ENCODE data around the gene TMEM106C.
"Not testable (repeated sequence)": the region's sequence is repeated elsewhere in the genome, so short reads cannot be mapped to it uniquely, and the experiment has no call there.

The TMEM106C gene

DNA sequence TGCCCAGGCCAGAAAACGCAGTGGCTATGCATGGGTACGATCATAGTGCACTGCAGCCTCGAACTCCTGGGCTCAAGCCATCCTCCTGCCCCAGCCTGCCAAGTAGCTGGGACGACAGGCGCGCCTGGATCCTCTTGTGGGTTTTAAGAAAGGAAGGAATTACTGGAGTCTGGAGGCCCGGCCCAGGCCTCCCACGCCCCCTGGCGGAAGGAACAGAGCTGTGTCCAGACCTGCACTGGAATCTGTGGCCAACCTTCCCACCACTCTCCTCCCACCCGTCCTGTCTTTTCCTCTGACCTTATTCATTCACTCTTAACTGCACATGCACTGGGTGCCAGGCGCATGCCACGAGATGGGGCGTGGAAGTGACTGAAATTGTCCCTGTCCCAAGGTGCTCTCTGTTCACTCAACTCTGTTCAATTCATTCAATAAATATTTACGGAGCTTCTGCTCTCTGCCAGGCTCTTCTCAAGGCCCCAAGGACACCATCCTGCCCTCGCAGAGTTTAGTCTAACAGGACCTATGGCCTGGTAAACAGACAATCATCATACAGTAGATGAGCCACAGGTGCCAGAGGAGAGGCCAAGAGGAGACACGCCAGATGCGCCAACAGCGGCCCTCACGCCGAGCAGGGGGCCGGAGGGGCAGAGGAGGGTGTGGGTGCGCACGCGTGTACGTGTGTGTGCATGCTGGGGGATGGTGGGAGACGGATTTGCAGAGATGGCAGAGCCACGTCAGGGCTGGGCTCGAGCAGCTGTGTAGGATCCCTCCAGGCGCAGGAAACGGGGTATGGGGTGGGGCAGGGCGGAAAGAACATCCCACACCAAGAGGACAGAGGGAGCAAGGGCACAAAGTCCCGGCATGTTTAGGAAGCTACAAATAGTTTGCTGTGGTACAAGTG is 13.7 kb upstream of the TMEM106C start:
- peak in 1 of 2 donors; percentile 11 for DNase-seq (ENCODE audit: low read depth in 2 of 2)

DNA sequence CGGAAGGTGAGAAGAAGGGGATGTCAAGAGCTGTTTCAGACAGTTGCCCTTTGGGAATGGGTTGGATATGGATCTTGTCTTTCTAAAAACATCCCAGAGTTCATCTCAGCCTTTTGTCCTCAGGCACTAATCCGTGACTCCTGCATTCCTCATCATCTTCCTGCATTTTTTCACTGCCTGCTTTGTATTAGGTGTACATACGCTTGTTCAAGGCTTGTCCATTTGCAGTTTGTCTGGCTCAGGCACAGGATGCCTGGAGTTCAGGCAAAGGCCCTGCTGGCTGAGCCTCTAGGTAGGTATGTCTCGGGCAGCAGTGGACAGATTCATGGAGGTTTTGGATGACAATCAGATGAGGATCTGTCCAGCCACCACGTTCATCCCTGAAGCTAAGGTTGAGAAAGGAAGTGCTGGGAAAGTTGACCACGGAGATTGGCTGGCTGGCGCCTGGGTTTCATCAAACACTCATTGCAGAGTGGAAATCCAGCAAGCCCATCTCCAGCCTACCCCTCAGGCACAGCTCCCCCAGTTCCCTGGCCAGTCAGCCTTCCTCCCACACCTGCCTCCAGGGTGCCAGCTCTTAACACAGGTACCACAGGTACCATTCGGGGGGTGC is 12.4 kb upstream of the TMEM106C start:
- no peak for DNase-seq (ENCODE audit: low read depth in 2 of 2)

DNA sequence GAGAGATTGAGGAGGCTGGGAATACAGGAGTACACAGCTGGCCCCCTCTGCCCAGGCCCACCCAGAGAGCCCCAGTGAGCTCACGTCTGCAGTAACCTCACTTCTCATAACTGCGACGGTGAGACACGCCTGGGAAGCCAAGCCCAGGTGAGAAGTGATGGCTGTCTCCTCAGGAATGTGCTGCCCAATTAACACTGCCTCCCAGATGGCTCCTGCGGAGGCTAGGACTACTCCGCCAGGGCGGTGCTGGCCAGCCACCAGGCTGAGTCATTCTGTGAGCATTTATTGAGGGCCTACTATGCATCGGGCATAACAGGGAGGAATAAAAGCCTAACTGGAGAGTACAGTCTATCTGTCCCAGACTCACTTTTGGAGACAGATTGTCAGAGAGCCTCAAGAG is 9.3 kb upstream of the TMEM106C start:
- DNase-seq (ENCODE audit: low read depth in 2 of 2), result no peak

DNA sequence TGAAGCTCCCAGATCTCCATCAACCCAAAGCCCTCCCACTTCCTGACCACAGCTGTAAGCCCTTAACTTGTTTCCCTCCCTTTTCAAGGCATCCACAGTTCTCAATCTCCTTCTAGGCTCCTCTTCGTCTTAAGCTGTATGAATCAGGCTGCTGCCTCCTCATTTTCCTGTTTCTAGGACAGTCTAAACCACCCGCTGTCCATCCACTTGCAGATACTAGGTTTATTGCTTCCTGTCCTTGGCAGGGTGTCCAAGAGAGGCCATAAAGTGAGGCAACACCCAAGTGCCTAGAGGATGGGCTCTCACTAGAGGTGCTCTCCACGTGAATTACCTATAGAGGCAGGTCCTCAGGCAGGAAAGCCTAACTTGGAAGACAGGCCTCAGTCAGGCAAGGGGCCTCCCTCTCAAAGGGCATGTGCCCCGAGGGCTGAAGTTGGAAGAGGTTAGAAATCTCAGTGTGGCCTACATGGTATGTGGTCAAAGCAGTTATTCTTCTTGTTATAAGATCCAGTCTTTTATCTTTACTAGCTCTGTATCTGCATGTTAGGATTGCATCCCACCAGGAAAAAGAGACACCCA is 8.8 kb upstream of the TMEM106C start:
- no peak for DNase-seq (ENCODE audit: low read depth in 2 of 2)

DNA sequence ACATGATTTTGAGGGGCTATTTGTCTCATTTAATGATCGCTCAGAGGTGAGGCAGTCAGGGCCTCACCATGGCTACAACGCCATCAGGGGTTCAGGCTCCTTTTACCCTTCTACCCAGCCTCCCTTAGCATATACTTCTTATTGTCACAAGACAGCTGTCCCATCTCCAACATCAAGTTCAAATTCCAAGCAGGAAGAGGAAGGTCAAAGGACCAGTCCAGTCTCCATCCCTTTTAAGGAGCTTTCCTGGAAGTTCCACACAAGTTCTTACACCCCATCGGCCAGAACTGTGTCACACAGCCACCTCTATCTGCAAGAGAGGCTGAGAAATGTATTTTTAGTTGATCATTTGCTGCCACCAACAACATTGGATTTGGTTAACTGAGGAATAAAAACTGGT is 8.3 kb upstream of the TMEM106C start:
- DNase-seq (ENCODE audit: low read depth in 2 of 2), result no peak

DNA sequence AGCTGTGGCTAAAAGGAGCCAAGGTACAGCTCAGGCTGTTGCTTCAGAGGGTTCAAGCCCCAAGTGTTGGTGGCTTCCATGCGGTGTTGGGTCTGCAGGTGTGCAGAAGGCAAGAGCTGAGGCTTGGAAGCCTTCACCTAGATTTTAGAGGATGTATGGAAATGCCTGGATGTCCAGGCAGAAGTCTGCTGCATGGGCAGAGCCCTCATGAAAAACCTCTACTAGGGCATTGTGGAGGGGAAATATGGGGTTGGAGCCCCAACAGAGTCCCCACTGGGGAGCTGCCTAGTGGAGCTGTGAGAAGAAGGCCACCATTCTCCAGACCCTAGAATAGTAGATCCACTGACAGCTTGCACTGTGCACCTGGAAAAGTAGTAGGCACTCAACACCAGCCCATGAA is 5.7 kb upstream of the TMEM106C start:
- not testable (repeated sequence) for DNase-seq (ENCODE audit: low read depth in 2 of 2)

DNA sequence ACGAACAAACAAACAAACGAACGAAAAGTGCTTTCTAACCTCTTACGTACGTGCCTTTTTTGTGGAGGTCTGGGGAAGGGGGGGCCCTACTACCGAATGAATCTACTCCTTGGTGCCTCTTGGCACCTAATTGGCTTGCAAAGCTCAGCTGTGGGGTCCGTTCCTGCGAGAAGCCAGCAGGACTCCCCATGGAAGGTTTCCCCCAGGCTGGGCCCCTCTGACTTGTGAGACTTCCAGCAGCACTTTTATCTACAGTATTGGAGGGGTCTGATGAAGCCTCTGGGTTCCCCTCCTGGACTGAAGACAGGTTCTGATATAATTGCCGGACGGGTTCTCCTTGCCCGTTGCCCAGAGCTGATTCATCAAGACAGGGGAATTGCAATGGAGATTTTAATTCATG is 1.2 kb upstream of the TMEM106C start:
- DNase-seq (ENCODE audit: low read depth in 2 of 2), result no peak

DNA sequence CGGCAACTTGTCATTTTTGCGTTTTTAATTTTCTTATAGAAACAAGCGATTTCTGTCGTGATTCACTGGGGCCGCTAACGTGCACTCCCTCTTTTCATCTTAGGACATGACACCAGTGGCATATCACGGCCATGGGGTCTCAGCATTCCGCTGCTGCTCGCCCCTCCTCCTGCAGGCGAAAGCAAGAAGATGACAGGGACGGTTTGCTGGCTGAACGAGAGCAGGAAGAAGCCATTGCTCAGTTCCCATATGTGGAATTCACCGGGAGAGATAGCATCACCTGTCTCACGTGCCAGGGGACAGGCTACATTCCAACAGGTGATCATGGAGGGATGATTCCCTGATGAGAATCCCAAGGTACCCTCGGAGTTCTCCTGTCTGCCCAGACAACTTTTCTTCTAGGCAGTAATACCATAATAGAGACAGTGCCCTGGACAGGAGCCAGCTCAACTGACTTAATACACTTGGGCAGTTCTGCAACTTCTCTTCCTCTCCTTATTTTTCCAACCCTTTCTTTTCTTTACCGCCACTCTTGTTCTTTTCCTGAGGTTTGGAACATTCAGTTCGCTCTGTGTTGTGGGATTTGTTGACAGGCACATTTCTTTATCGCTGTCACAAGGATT is 821 bp downstream of the TMEM106C start:
- DNase-seq (ENCODE audit: low read depth in 2 of 2), result no peak

DNA sequence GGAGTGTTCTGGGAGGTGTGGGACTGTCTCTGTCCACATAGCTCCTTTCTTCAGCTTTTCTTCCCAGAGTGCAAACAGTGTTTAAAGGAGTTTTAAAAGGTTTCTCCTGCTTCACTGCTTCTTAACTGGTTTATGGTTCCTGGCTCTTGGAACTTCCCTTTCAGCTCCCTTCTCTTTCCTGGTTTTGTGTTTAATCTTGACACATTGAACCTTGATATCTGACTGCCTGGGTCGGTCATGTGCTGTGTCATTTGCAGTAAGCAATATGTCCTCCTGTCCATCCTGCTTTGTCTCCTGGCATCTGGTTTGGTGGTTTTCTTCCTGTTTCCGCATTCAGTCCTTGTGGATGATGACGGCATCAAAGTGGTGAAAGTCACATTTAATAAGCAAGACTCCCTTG is 2.2 kb downstream of the TMEM106C start:
- DNase-seq (ENCODE audit: low read depth in 2 of 2), result no peak

DNA sequence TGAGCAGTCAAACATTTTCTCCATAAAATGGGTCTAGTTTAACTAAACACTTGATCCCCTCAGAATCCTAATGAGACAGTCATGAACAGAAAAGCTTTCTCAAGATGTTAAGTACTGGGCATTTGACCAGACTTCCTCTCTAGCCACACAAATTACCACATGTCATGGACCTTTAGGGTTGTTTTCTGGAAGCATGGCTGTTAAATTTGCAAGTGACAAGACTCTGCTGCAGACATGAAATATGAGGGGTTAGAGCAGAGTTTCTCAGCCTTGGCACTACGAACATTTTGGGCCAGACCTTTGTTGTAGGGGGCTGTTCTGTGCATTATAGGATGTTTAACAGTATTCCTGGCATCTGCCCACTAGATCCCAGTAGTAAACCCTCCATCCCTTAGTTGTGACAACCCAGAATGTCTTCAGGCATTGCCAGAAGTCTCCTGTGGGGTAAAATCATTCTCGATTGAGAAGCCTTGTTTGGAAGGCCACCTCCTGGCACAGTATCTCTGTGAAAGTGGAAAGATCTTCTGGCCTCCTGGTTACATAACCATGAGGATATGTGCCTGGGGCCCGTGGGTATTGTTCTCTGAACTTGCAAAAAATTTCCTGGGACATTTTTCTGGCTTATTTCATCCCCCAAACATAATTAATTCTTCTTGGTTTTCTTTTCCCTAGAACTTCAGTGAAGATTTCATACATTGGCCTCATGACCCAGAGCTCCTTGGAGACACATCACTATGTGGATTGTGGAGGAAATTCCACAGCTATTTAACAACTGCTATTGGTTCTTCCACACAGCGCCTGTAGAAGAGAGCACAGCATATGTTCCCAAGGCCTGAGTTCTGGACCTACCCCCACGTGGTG is 4.3 kb downstream of the TMEM106C start:
- DNase-seq (ENCODE audit: low read depth in 2 of 2), result no peak

DNA sequence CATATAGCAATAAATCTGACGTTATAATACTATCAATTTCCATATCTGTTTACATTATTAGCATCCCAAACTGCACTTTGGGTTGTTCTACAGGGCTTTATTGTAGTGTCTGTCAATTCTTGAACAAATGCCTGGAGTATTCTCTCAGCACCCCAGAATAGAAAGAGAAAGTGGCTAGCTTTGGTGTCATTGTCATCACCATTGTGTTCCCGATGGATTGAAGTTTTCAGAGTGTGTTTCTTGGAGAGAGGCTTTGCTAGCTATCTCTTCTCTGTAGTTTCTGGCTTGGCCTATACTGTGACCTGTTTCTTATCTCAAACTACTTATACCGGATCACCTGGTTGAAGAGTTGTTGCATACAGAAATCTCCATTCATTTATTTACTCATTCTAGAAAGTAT is 6.4 kb downstream of the TMEM106C start:
- DNase-seq (ENCODE audit: low read depth in 2 of 2), result no peak

DNA sequence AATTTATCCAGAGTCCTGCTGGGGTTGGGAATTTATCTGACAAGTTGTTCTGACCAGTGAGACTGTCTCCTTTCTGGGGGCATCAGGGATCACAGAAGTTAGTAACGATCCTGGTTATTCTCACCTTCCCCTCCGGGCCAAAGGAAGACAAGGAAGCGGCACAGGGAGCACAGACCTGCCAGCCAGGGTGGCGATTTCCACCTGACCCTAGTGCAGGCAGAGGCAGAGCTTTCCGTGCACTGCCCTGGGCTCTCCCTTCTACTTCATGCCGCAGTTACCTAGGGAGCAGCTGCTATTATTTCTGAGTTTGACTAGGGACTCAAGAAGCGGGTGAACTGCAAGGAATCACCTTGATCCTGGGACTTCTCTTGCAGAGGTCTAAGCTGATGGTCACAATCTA is 7.4 kb downstream of the TMEM106C start:
- no peak for DNase-seq (ENCODE audit: low read depth in 2 of 2)

DNA sequence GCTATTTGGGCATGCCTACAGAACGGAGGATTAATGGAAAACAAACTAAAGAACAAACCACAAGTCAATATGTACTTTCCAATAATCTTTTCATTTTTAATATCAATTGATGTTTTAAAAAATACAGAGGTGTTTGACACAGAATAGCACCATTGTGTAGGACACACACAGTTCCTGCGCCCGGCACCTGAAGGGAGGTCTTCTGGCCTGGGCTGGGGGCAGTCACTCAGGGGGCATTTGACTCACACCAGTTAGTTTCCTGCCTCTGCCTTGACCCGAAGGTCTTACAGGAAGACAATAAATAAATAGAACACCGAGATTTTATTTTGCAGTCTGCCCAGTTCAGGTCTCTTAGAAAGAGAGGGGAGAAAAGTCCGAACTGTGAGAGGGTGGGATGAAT is 9.5 kb downstream of the TMEM106C start:
- DNase-seq (ENCODE audit: low read depth in 2 of 2), result no peak

DNA sequence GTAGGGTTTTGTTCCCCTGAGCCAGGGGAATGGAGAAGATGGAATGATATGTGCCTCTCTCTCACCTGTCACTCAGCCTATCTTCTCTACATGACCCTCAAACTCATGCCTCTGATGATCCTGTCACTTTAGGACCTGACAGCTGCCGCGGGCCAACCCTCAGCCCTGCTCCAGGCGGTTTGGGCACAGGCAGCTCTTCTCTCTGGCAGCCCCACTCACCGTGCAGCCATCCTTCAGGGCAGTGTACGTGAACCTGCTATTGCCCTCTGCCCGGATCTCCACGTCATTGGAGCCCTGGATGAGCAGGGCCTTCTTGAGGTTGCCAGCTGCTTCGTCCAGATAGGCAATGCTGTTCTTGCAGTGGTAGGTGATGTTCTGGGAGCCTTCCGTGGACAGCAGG is 10.5 kb downstream of the TMEM106C start:
- no peak for DNase-seq (ENCODE audit: low read depth in 2 of 2)

DNA sequence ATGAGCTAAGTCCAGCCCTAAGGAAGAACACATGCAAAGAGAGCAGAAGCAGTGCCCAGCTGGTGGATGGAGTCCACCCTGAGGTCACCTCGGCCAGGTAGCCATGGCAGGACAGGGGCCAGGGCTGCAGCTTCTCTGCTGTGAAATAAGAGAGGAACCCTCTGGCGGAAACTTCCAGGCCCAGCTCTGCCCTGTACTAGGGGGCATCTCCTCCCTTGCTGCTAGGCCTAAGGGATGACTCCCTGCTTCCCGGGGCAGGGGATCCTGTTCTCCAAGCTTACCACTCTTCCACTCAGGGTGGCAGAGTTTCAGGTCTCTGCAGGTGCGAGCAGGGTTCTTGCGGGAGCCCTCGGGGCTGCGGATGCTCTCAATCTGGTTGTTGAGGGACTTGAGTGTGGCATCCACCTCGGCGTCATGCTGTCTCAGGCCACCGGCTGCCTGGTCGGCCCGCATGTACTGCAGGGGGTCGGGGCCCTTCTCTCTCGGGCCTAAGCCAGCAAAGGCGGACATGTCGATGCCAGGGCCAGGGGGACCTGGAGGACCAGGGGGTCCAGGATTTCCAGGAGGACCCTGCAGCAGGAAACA is 11.7 kb downstream of the TMEM106C start:
- DNase-seq (ENCODE audit: low read depth in 2 of 2), result no peak

DNA sequence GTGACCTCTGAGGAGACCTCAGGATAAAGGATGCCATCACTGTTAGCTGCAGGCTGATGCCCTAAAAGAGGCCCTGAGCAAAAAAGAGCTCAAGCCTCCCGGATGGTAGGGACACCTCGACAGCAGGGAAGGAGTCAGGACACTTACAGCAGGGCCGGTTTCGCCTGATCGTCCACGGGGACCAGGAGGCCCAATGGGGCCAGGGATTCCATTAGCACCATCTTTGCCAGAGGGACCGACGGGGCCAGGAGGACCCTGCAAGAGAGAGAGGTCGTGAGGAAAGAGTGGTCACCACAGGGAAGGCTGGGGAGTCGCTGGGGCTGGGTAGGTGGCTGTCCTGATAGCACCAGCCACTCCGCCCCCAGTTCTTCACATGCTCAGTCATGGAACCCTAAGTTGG is 12.4 kb downstream of the TMEM106C start:
- DNase-seq (ENCODE audit: low read depth in 2 of 2), result no peak

DNA sequence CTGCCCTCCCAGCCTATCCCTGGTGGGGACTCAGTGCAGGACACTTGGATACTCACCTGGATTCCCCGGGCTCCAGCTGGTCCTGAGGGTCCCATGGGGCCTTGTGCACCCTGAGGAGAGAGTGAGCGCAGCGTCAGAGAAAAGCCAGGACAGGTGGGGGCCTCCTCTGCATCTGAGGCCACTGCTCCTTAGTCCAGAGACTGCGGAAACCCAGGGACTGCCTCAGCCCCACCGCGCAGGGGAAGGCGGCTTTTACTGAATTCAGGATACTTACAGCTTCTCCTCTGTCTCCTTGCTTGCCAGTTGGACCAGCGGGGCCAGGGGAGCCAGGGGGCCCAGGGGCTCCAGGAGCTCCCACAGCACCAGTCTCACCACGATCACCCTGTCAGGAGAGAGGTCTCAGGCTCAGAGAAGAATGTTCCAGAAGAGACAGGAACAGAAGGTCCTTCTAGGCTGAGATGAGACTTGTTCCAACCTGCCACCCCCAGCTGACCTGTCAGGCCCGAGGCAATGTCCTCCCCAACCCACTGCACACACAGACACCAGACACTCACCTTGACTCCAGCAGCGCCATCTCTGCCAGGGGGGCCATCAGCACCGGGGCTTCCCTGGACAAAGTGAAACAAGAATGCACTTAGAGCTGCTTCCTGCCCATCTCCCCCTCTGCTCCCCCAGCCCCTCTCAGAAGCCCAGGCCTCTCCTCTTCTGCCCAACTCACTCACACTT is 13.8 kb downstream of the TMEM106C start:
- no peak for DNase-seq (ENCODE audit: low read depth in 2 of 2)

DNA sequence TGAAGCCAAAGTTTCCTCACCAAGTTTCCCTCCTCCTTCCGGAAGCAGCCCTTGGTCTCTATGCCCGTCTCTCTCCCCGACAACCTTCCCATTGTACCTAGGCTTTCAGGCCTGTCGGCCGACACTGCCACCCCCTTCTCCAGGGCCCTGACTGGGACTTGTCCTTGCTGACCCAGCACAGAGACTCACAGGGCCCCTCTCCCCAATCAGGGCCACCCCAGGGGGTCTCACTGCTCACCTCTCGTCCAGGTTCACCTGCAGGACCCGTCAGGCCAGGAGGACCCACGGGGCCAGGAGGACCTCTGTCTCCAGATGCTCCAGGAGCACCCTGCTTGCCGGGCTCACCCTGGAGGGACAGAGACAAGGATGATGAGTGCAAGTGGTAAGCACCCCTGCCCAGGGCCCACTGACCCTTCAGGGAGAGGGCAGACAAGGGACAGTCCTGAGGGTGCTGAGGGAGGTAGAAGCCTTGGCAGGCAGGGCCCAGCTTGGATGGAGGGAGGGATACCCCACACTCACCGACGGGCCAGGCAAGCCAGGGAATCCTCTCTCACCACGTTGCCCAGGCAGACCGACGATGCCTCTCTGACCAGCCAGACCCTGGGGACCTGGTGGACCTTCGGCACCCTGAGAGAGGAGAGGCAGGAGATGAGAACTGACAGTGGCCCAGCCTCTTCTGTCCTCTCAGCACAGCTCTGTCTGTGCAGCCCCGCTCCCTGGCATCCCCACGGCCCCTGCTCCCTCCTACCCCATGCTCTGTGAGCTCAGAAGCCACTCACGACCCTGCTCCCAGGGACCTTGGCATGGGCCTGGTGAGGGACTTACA is 14.6 kb downstream of the TMEM106C start:
- DNase-seq (ENCODE audit: low read depth in 2 of 2), result no peak

DNA sequence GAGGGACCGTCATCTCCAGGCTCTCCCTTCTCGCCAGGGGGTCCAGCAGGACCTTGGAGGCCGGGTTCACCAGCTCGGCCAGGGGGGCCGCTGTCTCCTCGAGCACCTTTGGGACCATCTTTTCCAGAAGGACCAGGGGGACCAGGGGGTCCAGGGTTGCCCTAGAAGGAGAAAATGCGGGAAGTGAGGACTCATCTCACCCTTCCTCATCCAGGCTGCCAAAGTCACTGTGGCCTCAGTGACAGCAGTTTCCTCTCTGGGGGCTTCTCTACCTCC is 15.1 kb downstream of the TMEM106C start:
- no peak for DNase-seq (ENCODE audit: low read depth in 2 of 2)

DNA sequence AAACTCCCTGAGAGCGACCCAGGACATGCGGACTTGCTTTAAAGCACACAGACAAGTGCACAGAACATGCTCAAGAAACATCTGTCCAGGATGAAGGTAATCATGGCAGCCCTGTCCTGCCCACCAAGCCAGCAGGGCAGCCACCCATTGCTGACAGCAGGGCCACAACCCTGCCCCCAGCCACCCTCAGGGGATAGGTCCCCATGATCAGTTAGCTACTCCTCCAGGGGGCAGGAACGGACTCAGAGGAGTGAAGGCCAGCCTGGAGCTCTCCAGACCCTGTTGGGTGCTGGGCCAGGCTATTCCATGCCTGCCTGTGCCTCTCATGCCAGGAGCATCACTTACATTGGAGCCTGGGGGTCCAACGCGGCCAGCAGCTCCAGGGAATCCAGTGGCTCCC is 15.8 kb downstream of the TMEM106C start:
- no peak for DNase-seq (ENCODE audit: low read depth in 2 of 2)

All from stimulated activated CD8-positive, alpha-beta memory T cell treated with anti-CD3 and anti-CD28 coated beads, Interleukin-7, amount 100 ng/mL, for 1 hour (primary cell).